ENCODE measurements around the gene PRR12. TPM values are rescaled to one million over a fixed set of nuclear protein-coding genes. Genes with fewer than 3 reads are reported as not detected.

PRR12 gene
- total RNA-seq, 1 experiment from 2014 or later, result 53.0 TPM

DNA sequence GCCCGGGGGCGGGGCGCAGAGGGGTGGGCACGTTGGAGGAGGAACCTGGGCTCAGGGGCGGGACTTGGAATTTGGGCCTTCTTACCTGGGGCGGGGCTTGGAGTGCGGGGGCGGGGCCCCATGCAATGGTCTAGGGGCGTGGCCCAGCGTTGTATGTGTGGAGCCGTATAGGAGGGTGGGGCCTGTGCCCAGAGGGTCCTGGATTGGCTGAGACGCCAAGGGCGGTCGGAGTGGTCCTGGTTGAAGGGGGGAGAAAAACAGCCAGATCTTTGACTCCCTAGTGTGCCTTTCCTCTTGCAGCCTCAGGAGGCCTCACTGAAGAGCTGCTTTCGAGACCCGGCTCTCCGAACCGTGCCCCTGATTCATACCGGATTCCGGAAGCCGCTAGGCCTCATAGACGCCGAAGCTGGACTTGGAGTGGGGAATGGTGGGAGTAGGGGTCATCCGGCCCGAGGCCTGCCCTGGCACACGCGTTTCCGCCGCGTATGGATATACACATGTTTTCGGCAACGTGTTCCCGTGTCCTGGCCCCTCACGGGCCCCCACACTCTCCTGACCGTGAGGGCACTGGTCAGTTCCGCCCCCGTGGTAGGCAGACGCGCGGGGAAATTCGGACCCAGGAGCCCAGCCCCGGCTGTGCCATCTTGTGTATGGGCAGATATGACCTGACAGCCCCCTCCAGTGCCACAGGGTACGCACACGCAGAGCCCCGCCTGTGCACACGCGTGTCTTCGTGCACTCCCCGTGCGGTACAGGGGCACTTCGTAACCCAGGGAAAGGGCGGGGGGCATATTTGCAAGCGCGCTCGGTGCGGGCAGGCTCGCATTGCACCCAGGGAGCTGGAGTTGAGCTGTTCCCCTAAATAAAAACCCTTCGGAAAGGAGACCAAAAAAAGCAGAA is 661 bp upstream of the PRR12 start:
- DNase-seq, result peak; percentile 99
- H3K4me1 Mint-ChIP-seq (ENCODE audit: low read depth, unreplicated experiment), result peaks cover 36% of the 10 kb centered on the region
- intact Hi-C loops (cut with micrococcal nuclease; ENCODE audit: unreplicated experiment), result loop anchor here (2.0 kb wide), 1 partner anchor 50 kb away; the partner anchor contains the start of gene RRAS
- H3K36me3 Mint-ChIP-seq (ENCODE audit: insufficient read depth, unreplicated experiment), result peaks cover 74% of the 10 kb centered on the region
- TF ChIP-seq, protein P1, sequence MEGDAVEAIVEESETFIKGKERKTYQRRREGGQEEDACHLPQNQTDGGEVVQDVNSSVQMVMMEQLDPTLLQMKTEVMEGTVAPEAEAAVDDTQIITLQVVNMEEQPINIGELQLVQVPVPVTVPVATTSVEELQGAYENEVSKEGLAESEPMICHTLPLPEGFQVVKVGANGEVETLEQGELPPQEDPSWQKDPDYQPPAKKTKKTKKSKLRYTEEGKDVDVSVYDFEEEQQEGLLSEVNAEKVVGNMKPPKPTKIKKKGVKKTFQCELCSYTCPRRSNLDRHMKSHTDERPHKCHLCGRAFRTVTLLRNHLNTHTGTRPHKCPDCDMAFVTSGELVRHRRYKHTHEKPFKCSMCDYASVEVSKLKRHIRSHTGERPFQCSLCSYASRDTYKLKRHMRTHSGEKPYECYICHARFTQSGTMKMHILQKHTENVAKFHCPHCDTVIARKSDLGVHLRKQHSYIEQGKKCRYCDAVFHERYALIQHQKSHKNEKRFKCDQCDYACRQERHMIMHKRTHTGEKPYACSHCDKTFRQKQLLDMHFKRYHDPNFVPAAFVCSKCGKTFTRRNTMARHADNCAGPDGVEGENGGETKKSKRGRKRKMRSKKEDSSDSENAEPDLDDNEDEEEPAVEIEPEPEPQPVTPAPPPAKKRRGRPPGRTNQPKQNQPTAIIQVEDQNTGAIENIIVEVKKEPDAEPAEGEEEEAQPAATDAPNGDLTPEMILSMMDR (IDR thresholded peaks at IDR 0.05; ENCODE audit: unreplicated experiment), result no peak
- peak overlapping the region; percentile 88 for H3K27ac Mint-ChIP-seq (ENCODE audit: unreplicated experiment)
- H3K27me3 Mint-ChIP-seq (ENCODE audit: unreplicated experiment), result no peaks in the 10 kb centered on the region
- CTCF ChIA-PET, result interaction anchor here (1.4 to 1.5 kb wide), 3 partner anchors 10 to 50 kb away, joined by 3 to 9 read pairs (median 8); partner anchors contain the start of genes NOSIP, PRRG2 and RRAS
- H3K4me3 Mint-ChIP-seq (ENCODE audit: low read depth, unreplicated experiment), result peak overlapping the region; percentile 88
- no peaks in the 10 kb centered on the region for H3K9me3 Mint-ChIP-seq (ENCODE audit: low read depth, unreplicated experiment)
- BruUV-seq (replicated peaks), result TSS peak; percentile 71

GRCh38 chr19:49591731-49592485 is 926 bp downstream of the PRR12 start:
- CTCF ChIA-PET, result interaction anchor here (0.6 to 1.0 kb wide), 3 partner anchors 48 to 809 kb away, joined by 3 to 10 read pairs (median 4); partner anchors contain the start of gene RRAS
- Mint-ChIP-seq H3K4me3 (ENCODE audit: low read depth, unreplicated experiment) (peak overlapping the region; percentile 88), H3K27me3 (ENCODE audit: unreplicated experiment) (no peaks in the 10 kb centered on the region), H3K9me3 (ENCODE audit: low read depth, unreplicated experiment) (no peaks in the 10 kb centered on the region), H3K4me1 (ENCODE audit: low read depth, unreplicated experiment) (peaks cover 36% of the 10 kb centered on the region), H3K36me3 (ENCODE audit: insufficient read depth, unreplicated experiment) (peaks cover 82% of the 10 kb centered on the region), H3K27ac (ENCODE audit: unreplicated experiment) (peak overlapping the region; percentile 89)
- intact Hi-C loops (cut with micrococcal nuclease; ENCODE audit: unreplicated experiment), result loop anchor here (2.0 kb wide), 1 partner anchor 49 kb away; the partner anchor contains the start of gene RRAS
- TF ChIP-seq, protein P1 (IDR thresholded peaks at IDR 0.05; ENCODE audit: unreplicated experiment), result no peak
- DNase-seq, result peak; percentile 52
- TSS peak; percentile 16 for BruUV-seq (replicated peaks)

GRCh38 chr19:49592486-49593232 is 1.7 kb downstream of the PRR12 start:
- Mint-ChIP-seq H3K27ac (ENCODE audit: unreplicated experiment) (peak overlapping the region; percentile 89), H3K4me1 (ENCODE audit: low read depth, unreplicated experiment) (peaks cover 36% of the 10 kb centered on the region), H3K27me3 (ENCODE audit: unreplicated experiment) (no peaks in the 10 kb centered on the region), H3K4me3 (ENCODE audit: low read depth, unreplicated experiment) (peak overlapping the region; percentile 88), H3K36me3 (ENCODE audit: insufficient read depth, unreplicated experiment) (peaks cover 74% of the 10 kb centered on the region), H3K9me3 (ENCODE audit: low read depth, unreplicated experiment) (no peaks in the 10 kb centered on the region)
- DNase-seq, result no peak
- CTCF ChIA-PET, result interaction anchor here (0.7 to 1.0 kb wide), 5 partner anchors 48 to 274 kb away, joined by 3 to 10 read pairs (median 3); partner anchors contain the start of genes RRAS and SCAF1
- TF ChIP-seq, protein P1 (IDR thresholded peaks at IDR 0.05; ENCODE audit: unreplicated experiment), result no peak
- BruUV-seq (replicated peaks), result no TSS peak
- intact Hi-C loops (cut with micrococcal nuclease; ENCODE audit: unreplicated experiment), result no loop called here

Measured in Calu3 (cell line).